ENCODE measurements around the gene ABCC8.

ABCC8 gene

GRCh38 chr11:17504330-17505107 is 27.9 kb upstream of the ABCC8 start:
- DNase-seq: peak; percentile 74

- no peak for DNase-seq
Measured at GRCh38 chr11:17502630-17503029, 26.0 kb upstream of the ABCC8 start.

- no peak for DNase-seq
Measured at GRCh38 chr11:17500673-17501072, 24.0 kb upstream of the ABCC8 start.

DNA sequence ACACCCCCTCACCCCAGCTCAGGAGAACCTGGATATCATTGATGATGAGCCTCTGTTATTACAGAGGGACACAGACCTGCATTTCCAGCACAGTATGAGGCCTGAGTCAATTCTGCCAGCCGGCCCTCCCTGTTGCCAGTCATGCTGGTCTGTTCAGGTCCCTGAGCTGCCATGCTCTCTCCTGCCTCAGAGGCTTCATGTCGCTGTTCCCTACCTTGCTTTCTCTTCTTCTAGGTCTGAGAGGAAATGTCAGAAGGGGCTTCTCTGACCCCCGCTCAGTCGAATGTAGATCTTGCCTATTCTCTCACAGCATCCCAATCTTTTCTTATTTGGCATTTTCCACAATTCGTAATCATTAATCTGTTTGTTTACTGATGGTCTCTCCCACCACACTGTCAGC is 21.8 kb upstream of the ABCC8 start:
- no peak for DNase-seq

- no peak for DNase-seq
Measured at GRCh38 chr11:17498058-17498457, 21.4 kb upstream of the ABCC8 start.

- DNase-seq: no peak
Measured at GRCh38 chr11:17496406-17496805, 19.8 kb upstream of the ABCC8 start.

DNA sequence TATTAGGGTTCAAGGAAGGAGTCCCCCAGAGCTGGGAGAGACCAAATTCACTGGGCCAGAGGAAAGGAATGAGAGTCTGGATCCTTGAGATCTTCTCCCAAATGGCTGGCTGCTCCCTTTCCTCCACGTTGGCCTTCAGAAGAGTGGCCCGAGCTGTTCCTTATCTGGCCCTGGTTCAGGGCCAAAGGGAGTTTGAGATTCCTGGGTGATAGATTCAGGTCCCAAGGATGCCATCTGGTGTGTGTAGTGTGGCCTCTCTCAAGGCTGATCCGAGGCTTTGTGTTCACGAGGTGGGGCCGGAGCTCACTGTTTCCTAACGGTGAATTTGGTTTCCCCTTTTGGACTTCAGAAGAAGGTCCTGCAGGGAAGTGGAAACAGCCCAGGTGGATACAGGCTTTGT is 17.4 kb upstream of the ABCC8 start:
- DNase-seq: no peak

GRCh38 chr11:17490938-17491337 is 14.3 kb upstream of the ABCC8 start:
- DNase-seq: no peak

DNA sequence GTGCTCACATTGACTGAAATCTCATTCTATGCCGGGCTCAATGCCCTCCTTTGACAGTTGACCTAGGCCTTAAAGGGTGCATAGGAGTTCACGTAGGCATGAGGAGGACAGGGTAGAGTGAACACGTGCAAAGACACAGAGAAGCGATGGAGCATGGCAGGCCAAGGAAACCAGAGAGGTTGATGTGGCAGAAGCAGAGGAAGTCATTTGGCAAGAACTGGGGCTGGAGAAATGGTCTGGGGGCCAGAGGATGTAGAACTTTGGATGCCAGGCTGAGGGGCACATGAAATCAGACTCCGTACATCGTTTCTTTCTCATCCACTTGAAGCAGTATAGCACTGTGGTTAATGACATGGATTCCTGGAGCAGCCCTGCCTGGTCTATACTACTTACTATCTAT is 13.6 kb upstream of the ABCC8 start:
- no peak for DNase-seq

- no peak for DNase-seq
Measured at GRCh38 chr11:17489751-17490150, 13.1 kb upstream of the ABCC8 start.

DNA sequence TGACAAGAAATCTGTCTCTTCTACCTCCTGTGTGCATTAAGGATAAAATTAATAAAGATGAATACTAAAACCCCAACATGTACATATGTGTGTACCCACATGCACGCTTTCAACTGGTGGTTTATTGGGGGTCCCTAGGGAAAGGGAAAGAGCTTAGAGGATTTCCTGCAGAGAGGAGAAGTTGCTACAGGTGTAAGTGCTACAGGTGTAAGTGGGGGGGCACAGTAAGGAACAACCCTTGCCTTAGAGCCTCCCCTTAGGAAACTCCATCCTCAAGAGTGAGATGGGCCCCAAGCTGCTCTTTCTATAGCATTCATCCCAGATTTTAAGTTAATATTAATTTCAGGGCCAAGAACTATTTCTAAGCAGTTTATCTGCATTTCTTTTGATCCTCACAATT is 11.9 kb upstream of the ABCC8 start:
- no peak for DNase-seq

- DNase-seq: no peak
Measured at GRCh38 chr11:17486646-17487045, 10.0 kb upstream of the ABCC8 start.

DNA sequence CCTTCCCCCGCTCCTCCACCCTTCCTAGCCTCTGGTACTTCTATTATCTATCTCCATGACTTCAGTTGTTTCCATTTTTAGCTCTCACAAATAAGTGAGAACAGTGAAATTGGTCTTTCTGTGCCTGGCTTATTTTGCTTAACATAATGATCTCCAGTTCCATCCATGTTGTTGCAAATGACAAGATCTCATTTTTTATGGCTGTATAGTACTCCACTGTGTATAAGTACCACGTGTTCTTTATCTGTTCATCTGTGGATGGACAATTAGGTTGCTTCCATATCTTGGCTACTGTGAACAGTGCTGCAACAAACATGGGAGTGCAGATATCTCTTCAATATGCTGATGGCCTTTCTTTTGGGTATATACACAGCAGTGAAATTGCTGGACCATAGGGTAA is 6.9 kb upstream of the ABCC8 start:
- DNase-seq: no peak

- DNase-seq: no peak
Measured at GRCh38 chr11:17481905-17482304, 5.3 kb upstream of the ABCC8 start.

DNA sequence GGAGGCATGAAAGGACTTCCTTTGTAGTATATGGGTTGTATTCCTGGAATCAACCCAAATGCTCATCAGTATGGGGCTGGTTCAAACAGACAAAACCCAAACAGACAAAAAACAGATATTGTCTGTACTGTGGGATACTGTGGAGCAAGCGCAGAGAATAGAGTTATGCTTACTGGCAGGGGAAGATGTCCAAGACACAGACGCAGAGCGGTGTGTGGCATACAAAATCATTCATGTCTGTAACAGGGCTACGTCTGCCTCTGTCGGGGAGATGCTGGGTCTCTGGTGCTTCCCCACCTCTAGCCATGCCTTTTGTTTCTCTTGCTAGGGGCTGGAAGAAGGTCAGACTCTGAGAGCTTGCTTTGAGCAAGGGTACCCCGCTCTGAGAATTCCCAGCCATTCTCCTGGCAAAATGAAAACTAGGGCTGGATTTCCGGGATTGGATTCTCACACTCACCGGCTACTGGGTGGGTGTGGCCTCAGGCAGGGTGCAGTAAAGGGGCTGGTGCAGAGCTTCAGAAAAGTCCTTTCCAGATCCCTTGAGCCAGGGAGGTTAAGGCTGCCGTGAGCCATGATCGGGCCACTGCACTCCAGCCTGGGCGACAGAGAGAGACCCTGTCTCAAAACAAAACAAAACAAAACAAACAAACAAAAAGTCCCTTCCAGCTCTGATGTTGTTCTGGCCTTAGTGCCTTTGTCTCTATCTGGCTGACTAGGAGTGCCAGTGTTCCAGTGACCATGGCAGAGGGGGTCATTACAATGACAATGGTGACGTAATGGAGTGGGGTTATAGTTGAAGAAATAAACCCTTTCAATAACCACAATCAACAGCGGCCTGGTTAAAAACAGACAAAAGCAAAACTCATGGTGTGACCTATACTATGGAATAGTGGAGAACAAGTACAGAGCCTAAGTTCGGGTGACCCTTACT is 2.9 kb upstream of the ABCC8 start:
- DNase-seq: no peak

DNA sequence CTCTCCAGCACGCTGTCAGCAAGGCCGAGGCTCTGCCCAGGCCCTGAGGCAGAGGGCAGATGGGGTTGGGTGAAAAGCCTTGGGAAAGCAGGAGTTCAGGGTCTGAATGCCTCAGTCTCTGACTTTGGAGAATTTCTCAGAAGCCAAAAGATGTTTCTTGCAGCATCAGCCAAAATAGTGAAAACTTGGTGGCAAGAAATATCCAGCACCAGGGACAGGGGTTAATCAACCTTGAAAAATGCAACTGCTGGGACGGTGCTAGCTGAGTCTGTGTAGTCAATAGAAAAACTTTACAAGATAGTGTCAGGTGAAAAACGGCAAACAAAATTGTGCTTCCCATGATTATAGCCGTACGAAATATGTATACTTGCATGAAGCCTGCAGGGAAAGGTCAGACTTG is 1.4 kb upstream of the ABCC8 start:
- no peak for DNase-seq

DNA sequence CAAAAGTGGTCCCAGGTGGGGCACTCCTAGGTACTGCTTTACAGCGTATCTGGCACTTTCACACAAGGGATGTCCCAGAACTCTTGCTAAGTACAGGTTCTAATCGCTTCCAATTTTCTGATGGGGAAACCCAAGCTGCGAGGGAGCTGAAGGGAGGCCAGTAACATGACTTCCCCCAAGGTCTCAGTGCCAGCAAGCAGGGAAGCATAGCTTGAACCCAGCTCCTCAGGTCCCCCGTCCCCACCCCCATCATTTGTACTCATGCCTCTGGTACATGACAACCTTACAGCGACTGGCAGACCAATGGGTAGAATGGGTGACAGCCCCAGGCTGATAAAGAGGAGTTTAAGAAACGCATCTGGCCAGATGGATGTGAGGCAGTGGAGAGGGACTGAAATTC is 716 bp upstream of the ABCC8 start:
- DNase-seq: no peak

DNA sequence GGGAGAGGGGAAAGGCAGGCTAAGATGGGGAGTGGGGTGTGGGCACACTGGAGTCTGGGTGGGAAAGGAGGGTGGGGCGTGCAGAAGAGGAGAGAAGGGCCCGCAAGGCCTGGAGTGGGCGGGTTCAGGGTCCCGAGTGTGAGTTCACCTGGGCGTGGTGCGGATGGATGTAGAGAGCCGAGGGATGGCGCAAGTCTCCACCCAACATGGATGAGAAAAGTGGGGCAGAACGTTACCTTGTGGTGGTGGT is 364 bp upstream of the ABCC8 start:
- no peak for DNase-seq

DNA sequence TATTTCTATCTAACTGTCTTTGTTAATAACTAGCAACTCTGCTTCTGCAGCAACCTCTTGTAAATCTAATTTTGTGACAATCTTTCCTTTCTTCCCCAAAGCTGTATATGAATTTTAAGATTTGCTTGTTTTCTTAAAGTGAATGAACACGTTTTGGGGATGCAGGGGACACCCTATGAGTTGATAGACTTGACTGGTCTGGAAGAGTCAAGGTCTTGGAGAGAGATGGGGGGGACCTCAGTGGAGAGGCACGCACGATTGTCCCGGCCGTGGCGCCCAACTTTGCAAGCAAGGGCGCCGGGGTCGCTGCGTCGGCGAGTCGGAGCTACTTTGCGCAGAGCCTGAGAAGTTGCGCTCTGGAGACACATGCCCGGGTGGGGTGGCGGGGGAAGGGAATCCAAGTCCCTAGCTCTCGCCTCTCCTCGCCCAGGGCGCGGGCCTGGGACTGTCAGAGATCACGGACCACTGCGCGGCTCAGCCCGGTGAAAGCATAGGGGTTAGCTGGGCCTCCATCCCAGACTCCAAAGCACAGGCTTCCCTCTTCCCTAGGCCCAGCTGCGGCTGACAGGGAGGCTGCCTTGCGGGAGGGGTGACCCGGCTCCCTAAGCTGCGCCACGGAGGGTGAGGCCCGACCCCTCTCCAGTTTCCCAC is 854 bp downstream of the ABCC8 start:
- DNase-seq: no peak

DNA sequence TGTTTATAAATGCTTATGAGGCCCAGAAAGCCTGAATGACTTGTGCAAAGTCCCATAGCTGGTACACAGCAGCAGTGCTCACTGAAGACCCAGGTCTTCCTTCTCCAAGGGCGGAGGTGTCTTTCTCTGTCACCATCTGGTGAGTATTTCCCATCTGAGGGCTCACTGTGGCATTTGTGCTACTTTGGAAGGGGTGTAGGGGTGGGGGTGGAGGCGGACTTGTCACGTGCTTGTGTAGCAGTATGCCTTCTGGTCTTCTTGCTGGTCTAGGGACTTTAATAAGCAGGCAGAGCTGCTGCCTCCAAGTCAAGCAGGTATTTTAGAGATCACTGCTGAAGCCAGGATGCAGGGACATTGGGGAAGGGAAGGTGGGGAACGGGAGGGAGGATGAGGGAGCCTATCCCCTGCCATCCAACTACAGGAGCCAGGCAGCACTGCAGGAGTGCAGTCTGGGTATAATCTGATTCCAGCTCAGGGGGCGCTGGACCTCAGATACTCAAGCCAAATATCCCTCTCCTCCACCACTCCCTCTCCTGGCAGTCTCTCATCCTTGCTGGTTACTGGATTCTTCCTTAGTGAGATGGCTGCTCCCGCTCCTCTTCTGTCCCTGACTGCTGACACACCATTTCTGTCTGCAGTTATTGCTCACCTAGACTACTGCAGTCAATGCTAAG is 3.4 kb downstream of the ABCC8 start:
- no peak for DNase-seq

GRCh38 chr11:17472467-17472866 is 4.2 kb downstream of the ABCC8 start:
- no peak for DNase-seq

DNA sequence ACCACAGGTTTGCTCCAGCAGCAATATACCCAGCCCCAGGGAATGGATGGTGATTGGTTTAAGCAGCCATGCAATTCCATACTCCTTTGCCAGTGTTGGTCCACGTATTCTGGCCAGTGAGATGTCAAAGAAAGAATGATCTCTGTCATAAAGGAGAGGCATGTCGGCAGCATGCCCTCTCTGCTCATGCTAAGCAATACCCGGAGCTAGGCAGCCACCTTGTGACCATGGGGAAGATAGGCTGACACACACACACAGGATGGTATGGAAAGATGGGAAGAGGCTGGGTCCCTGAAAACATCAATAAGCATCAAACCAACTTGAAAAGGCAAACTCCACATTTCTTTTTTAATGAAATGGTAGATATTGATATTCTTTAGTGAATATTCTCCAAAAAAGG is 5.1 kb downstream of the ABCC8 start:
- no peak for DNase-seq

GRCh38 chr11:17469998-17470397 is 6.6 kb downstream of the ABCC8 start:
- no peak for DNase-seq

DNA sequence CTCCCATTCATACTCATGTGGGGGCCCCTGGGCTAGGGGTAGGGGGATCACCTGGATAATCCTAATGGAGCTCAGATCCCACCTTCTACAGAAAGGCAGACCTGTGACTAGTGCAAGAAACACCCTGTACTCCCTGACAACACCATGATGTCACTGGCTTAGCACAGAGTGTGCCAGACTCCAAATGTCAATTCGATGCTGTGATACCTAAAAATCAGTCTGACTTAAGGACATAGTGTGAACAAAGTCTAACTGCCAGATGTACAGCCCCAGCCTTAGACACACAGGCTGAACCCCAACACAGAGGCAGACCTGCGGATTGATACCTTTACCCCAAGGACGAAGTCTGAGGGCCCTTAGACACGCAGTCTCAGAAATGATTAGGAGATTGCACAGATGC is 8.5 kb downstream of the ABCC8 start:
- DNase-seq: no peak
